ENCODE data around the gene SOS2.

The SOS2 gene

DNA sequence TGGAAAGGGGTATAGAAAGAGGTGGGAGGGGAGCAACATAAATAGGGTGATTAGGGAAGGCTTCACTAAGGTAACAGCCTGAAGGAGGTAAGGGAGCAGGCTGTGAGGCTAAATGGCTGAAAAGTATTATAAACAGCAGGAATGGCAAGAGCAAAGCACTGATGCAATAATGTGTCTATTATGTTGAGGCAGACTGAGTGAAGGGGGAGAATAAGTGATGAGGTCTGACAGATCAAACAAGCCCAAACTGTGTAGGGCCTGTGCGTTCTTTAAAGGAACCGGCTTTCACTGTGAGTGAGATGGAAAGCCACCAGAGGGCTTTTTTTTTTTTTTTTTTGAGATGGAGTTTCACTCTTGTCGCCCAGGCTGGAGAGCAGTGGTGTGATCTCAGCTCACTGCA, 108.3 kb downstream of the SOS2 start:
- Histone ChIP-seq H3K79me1 (ENCODE audit: low read depth, low read length) (no peaks in the 10 kb centered on the region), H2AFZ (ENCODE audit: low read length) (no peak overlapping the region), H3K23ac (ENCODE audit: low read depth, low read length, poor library complexity) (no peak overlapping the region), H2BK15ac (ENCODE audit: low read length) (no peak overlapping the region), H3K4ac (ENCODE audit: low read length) (no peak overlapping the region), H3K9me3 (replicated peaks in 1 of 2; ENCODE audit: control insufficient read depth in 2 of 2, insufficient read depth in 1 of 2, low read depth in 1 of 2, low read length in 2 of 2) (no peaks in the 10 kb centered on the region), H3K9ac (ENCODE audit: low read depth, low read length, poor library complexity) (no peak overlapping the region), H3K27ac (replicated peaks; ENCODE audit: low read length) (no peak overlapping the region), H2BK5ac (ENCODE audit: low read length) (no peak overlapping the region), H4K8ac (ENCODE audit: low read depth, low read length) (no peak overlapping the region), H3K4me2 (ENCODE audit: insufficient read depth, low read length, poor library complexity, severe bottlenecking) (no peak overlapping the region), H2AK5ac (ENCODE audit: low read depth, low read length) (no peak overlapping the region), H3K4me1 (ENCODE audit: control insufficient read depth in 2 of 2, insufficient read depth in 1 of 2, low read depth in 1 of 2, low read length in 2 of 2) (peaks cover 0 to 2% of the 10 kb centered on the region in 2 donors), H3K4me3 (ENCODE audit: low read length in 2 of 2) (no peak overlapping the region), H4K91ac (ENCODE audit: low read depth, low read length, poor library complexity) (no peak overlapping the region), H3K18ac (ENCODE audit: low read length) (no peak overlapping the region), H2BK12ac (ENCODE audit: low read length) (no peak overlapping the region), H3K14ac (ENCODE audit: low read length) (no peak overlapping the region), H2BK120ac (ENCODE audit: low read depth, low read length) (no peak overlapping the region), H3K27me3 (ENCODE audit: control insufficient read depth in 3 of 3, insufficient read depth in 3 of 3, low read depth in 1 of 3, low read length in 3 of 3) (no peaks in the 10 kb centered on the region), H3K36me3 (replicated peaks in 1 of 2; ENCODE audit: control insufficient read depth in 2 of 2, insufficient read depth in 2 of 2, low read length in 2 of 2) (peaks cover 3 to 51% of the 10 kb centered on the region in 2 donors)
- DNase-seq (ENCODE audit: low spot score): no peak
- WGBS, 2 donors (ENCODE audit: extremely low coverage in 2 of 2, insufficient read length in 2 of 2, insufficient replicate concordance in 1 of 2): no CpG with 5 or more reads among the region's 3 CpGs

DNA sequence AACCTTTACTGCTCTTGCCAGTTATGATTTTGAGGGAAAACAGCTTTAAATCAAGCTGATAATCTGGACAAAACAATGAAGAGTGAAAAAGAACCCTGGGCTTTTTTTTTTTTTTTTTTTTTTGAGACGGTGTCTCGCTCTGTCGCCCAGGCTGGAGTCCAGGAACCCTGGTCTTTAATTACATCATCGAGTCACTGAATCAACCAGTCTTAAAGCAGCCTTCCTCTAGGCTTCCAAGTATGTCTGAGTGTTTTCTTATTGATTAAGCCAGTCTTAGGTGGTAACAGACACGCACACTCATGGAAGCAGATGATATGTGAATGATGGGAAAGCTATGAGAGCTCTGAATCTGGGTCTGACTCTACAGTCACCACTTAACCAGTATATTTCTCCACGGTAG, 109.1 kb downstream of the SOS2 start:
- no CpG with 5 or more reads among the region's 6 CpGs for WGBS, 2 donors (ENCODE audit: extremely low coverage in 2 of 2, insufficient read length in 2 of 2, insufficient replicate concordance in 1 of 2)
- Histone ChIP-seq H4K91ac (ENCODE audit: low read depth, low read length, poor library complexity) (no peak overlapping the region), H3K14ac (ENCODE audit: low read length) (no peak overlapping the region), H3K4me1 (ENCODE audit: control insufficient read depth in 2 of 2, insufficient read depth in 1 of 2, low read depth in 1 of 2, low read length in 2 of 2) (peaks cover 0 to 2% of the 10 kb centered on the region in 2 donors), H3K27me3 (ENCODE audit: control insufficient read depth in 3 of 3, insufficient read depth in 3 of 3, low read depth in 1 of 3, low read length in 3 of 3) (no peaks in the 10 kb centered on the region), H3K18ac (ENCODE audit: low read length) (no peak overlapping the region), H3K79me1 (ENCODE audit: low read depth, low read length) (no peaks in the 10 kb centered on the region), H2BK15ac (ENCODE audit: low read length) (no peak overlapping the region), H3K4me3 (ENCODE audit: low read length in 2 of 2) (no peak overlapping the region), H2BK120ac (ENCODE audit: low read depth, low read length) (no peak overlapping the region), H2BK12ac (ENCODE audit: low read length) (no peak overlapping the region), H3K36me3 (replicated peaks in 1 of 2; ENCODE audit: control insufficient read depth in 2 of 2, insufficient read depth in 2 of 2, low read length in 2 of 2) (peaks cover 3 to 51% of the 10 kb centered on the region in 2 donors), H3K9me3 (replicated peaks in 1 of 2; ENCODE audit: control insufficient read depth in 2 of 2, insufficient read depth in 1 of 2, low read depth in 1 of 2, low read length in 2 of 2) (no peaks in the 10 kb centered on the region), H3K4ac (ENCODE audit: low read length) (no peak overlapping the region), H3K23ac (ENCODE audit: low read depth, low read length, poor library complexity) (no peak overlapping the region), H2AK5ac (ENCODE audit: low read depth, low read length) (no peak overlapping the region), H3K4me2 (ENCODE audit: insufficient read depth, low read length, poor library complexity, severe bottlenecking) (no peak overlapping the region), H3K27ac (replicated peaks; ENCODE audit: low read length) (no peak overlapping the region), H2AFZ (ENCODE audit: low read length) (no peak overlapping the region), H4K8ac (ENCODE audit: low read depth, low read length) (no peak overlapping the region), H3K9ac (ENCODE audit: low read depth, low read length, poor library complexity) (no peak overlapping the region), H2BK5ac (ENCODE audit: low read length) (no peak overlapping the region)
- no peak for DNase-seq (ENCODE audit: low spot score)

DNA sequence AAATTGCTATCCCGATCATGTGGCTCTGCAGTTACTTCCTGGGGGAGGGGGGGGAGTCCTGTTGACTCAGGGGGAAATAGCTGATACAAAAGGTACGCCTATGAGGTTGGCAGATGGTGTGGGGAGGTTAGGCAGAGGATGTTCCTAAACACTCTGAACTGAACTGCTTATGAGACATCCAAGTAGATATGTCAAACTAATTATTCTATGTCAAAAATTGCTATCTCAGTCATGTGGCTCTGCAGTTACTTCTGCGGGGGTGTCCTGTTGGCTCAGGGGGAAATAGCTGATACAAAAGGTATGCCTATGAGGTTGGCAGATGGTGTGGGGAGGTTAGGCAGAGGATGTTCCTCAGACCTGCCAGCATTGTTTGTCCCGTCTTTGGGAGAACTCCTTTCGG, 109.9 kb downstream of the SOS2 start:
- Histone ChIP-seq H3K79me1 (ENCODE audit: low read depth, low read length) (no peaks in the 10 kb centered on the region), H4K8ac (ENCODE audit: low read depth, low read length) (no peak overlapping the region), H2BK12ac (ENCODE audit: low read length) (no peak overlapping the region), H3K9ac (ENCODE audit: low read depth, low read length, poor library complexity) (no peak overlapping the region), H3K4me3 (ENCODE audit: low read length in 2 of 2) (no peak overlapping the region), H3K36me3 (replicated peaks in 1 of 2; ENCODE audit: control insufficient read depth in 2 of 2, insufficient read depth in 2 of 2, low read length in 2 of 2) (peaks cover 3 to 51% of the 10 kb centered on the region in 2 donors), H3K4me2 (ENCODE audit: insufficient read depth, low read length, poor library complexity, severe bottlenecking) (no peak overlapping the region), H3K27me3 (ENCODE audit: control insufficient read depth in 3 of 3, insufficient read depth in 3 of 3, low read depth in 1 of 3, low read length in 3 of 3) (no peaks in the 10 kb centered on the region), H3K23ac (ENCODE audit: low read depth, low read length, poor library complexity) (no peak overlapping the region), H3K4ac (ENCODE audit: low read length) (no peak overlapping the region), H3K14ac (ENCODE audit: low read length) (no peak overlapping the region), H3K18ac (ENCODE audit: low read length) (no peak overlapping the region), H2BK5ac (ENCODE audit: low read length) (no peak overlapping the region), H3K4me1 (ENCODE audit: control insufficient read depth in 2 of 2, insufficient read depth in 1 of 2, low read depth in 1 of 2, low read length in 2 of 2) (peaks cover 2 to 3% of the 10 kb centered on the region in 2 donors), H2AFZ (ENCODE audit: low read length) (no peak overlapping the region), H2AK5ac (ENCODE audit: low read depth, low read length) (no peak overlapping the region), H3K27ac (replicated peaks; ENCODE audit: low read length) (no peak overlapping the region), H2BK120ac (ENCODE audit: low read depth, low read length) (no peak overlapping the region), H4K91ac (ENCODE audit: low read depth, low read length, poor library complexity) (no peak overlapping the region), H3K9me3 (replicated peaks in 1 of 2; ENCODE audit: control insufficient read depth in 2 of 2, insufficient read depth in 1 of 2, low read depth in 1 of 2, low read length in 2 of 2) (no peaks in the 10 kb centered on the region), H2BK15ac (ENCODE audit: low read length) (no peak overlapping the region)
- DNase-seq (ENCODE audit: low spot score): no peak
- no CpG with 5 or more reads among the region's 5 CpGs for WGBS, 2 donors (ENCODE audit: extremely low coverage in 2 of 2, insufficient read length in 2 of 2, insufficient replicate concordance in 1 of 2)

DNA sequence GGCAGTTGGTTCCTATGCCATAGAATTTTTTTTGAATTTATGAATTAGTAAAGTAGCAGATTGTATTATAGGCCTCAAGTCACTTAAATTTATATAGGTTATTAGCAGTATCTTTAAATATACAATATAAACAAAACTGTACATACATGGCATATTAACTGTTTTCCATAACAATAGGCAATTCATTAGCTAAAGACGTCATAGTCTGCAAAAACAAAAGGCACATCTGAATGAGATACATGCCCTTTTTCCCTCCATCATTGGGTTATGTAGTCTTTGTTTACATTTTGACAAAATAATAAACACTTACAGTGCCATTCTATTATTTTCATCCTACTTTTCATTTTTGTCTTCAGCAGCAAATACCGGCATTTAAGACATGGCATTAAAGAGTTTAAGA, 113.9 kb downstream of the SOS2 start:
- H3K14ac ChIP-seq (ENCODE audit: low read length): no peak overlapping the region
- H3K23ac ChIP-seq (ENCODE audit: low read depth, low read length, poor library complexity): no peak overlapping the region
- H3K4ac ChIP-seq (ENCODE audit: low read length): no peak overlapping the region
- H4K91ac ChIP-seq (ENCODE audit: low read depth, low read length, poor library complexity): no peak overlapping the region
- peaks cover 0 to 3% of the 10 kb centered on the region in 2 donors for H3K4me1 ChIP-seq (ENCODE audit: control insufficient read depth in 2 of 2, insufficient read depth in 1 of 2, low read depth in 1 of 2, low read length in 2 of 2)
- no peak overlapping the region for H4K8ac ChIP-seq (ENCODE audit: low read depth, low read length)
- H3K27ac ChIP-seq (replicated peaks; ENCODE audit: low read length): no peak overlapping the region
- H3K9me3 ChIP-seq (replicated peaks in 1 of 2; ENCODE audit: control insufficient read depth in 2 of 2, insufficient read depth in 1 of 2, low read depth in 1 of 2, low read length in 2 of 2): no peaks in the 10 kb centered on the region
- H2AK5ac ChIP-seq (ENCODE audit: low read depth, low read length): no peak overlapping the region
- DNase-seq (ENCODE audit: low spot score): no peak
- no peak overlapping the region for H2AFZ ChIP-seq (ENCODE audit: low read length)
- peaks cover 10 to 56% of the 10 kb centered on the region in 2 donors for H3K36me3 ChIP-seq (replicated peaks in 1 of 2; ENCODE audit: control insufficient read depth in 2 of 2, insufficient read depth in 2 of 2, low read length in 2 of 2)
- H2BK5ac ChIP-seq (ENCODE audit: low read length): no peak overlapping the region
- H3K9ac ChIP-seq (ENCODE audit: low read depth, low read length, poor library complexity): no peak overlapping the region
- no peak overlapping the region for H3K4me2 ChIP-seq (ENCODE audit: insufficient read depth, low read length, poor library complexity, severe bottlenecking)
- peaks cover 2% of the 10 kb centered on the region for H3K79me1 ChIP-seq (ENCODE audit: low read depth, low read length)
- no peak overlapping the region for H3K18ac ChIP-seq (ENCODE audit: low read length)
- no peak overlapping the region for H3K4me3 ChIP-seq (ENCODE audit: low read length in 2 of 2)
- WGBS, 2 donors (ENCODE audit: extremely low coverage in 2 of 2, insufficient read length in 2 of 2, insufficient replicate concordance in 1 of 2): no CpG with 5 or more reads among the region's 2 CpGs
- H3K27me3 ChIP-seq (ENCODE audit: control insufficient read depth in 3 of 3, insufficient read depth in 3 of 3, low read depth in 1 of 3, low read length in 3 of 3): no peaks in the 10 kb centered on the region
- no peak overlapping the region for H2BK15ac ChIP-seq (ENCODE audit: low read length)
- H2BK12ac ChIP-seq (ENCODE audit: low read length): no peak overlapping the region
- H2BK120ac ChIP-seq (ENCODE audit: low read depth, low read length): no peak overlapping the region

All from neuronal stem cell (in vitro differentiated cells).